ENCODE data around the gene KLHDC4.

Gene KLHDC4

DNA sequence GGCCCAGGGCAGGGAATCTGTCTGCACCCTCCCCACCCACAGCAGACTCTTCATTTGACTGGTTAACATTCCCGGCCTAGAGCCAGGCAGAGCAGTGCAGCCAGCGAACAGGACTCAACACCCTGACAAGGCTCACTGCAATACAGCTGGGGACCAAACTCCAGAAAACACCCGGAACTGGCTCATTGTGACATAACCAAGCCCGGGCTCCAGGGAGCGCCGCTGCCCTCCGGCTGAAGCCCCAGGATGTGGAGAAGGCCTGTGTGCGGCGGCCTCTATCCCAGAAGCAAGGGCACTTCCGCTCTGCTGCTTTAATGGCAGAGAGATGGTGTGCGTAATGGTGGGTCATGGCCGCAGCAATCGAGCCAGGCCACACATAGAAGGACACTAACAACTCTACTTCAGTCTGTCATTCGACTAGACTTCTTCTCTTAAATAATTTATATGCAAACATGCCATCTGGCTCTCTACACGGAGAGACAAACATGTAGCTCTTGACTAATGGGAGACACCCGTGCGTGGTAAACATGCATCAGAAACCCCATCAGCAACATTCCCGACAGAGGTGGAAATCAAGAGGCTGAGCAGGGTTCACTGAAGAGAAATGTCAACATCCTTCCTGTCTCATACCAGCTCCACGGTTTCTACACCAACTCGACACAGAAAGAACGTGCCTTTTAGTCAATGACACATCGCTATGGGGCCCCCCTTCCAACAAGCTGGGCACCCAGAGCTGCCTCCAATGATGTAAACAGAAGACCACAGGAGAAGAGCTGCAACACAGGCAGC is 18.0 kb downstream of the KLHDC4 start:
- TF ChIP-seq, protein P1, sequence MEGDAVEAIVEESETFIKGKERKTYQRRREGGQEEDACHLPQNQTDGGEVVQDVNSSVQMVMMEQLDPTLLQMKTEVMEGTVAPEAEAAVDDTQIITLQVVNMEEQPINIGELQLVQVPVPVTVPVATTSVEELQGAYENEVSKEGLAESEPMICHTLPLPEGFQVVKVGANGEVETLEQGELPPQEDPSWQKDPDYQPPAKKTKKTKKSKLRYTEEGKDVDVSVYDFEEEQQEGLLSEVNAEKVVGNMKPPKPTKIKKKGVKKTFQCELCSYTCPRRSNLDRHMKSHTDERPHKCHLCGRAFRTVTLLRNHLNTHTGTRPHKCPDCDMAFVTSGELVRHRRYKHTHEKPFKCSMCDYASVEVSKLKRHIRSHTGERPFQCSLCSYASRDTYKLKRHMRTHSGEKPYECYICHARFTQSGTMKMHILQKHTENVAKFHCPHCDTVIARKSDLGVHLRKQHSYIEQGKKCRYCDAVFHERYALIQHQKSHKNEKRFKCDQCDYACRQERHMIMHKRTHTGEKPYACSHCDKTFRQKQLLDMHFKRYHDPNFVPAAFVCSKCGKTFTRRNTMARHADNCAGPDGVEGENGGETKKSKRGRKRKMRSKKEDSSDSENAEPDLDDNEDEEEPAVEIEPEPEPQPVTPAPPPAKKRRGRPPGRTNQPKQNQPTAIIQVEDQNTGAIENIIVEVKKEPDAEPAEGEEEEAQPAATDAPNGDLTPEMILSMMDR (IDR thresholded peaks at IDR 0.05; ENCODE audit: low read depth, low read length, missing control alignments): no peak
- no peak overlapping the region for H3K4me3 ChIP-seq (ENCODE audit: low read depth, low read length)
- no peak for DNase-seq (ENCODE audit: low read depth)

DNA sequence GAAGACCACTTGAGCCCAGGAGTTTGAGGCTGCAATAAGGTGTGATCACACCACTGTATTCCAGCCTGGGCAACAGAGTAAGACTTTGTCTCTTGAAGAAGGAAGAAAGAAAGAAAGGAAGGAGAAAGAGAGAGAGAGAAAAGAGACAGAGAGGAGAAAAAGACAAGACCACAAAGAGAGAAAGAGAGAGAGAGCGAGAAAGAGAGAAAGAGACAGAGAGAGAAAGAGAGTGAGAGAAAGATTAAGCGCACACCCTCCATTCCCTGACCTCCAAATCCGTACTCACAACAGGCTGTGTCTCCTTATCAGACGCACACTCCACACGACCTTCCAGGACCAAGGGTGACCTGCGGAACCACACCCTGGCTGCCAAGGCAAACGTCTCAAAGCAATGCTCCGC is 19.6 kb downstream of the KLHDC4 start:
- TF ChIP-seq, protein P1 (IDR thresholded peaks at IDR 0.05; ENCODE audit: low read depth, low read length, missing control alignments): no peak

GRCh38 chr16:87744750-87745514 is 20.9 kb downstream of the KLHDC4 start:
- TF ChIP-seq, protein P1 (IDR thresholded peaks at IDR 0.05; ENCODE audit: low read depth, low read length, missing control alignments): no peak
- no peak overlapping the region for H3K4me3 ChIP-seq (ENCODE audit: low read depth, low read length)
- no peak for DNase-seq (ENCODE audit: low read depth)

More for the DNA sequence above, 19.6 kb downstream of the KLHDC4 start:
- no peak for DNase-seq (ENCODE audit: low read depth)
- no peak overlapping the region for H3K4me3 ChIP-seq (ENCODE audit: low read depth, low read length)

DNA sequence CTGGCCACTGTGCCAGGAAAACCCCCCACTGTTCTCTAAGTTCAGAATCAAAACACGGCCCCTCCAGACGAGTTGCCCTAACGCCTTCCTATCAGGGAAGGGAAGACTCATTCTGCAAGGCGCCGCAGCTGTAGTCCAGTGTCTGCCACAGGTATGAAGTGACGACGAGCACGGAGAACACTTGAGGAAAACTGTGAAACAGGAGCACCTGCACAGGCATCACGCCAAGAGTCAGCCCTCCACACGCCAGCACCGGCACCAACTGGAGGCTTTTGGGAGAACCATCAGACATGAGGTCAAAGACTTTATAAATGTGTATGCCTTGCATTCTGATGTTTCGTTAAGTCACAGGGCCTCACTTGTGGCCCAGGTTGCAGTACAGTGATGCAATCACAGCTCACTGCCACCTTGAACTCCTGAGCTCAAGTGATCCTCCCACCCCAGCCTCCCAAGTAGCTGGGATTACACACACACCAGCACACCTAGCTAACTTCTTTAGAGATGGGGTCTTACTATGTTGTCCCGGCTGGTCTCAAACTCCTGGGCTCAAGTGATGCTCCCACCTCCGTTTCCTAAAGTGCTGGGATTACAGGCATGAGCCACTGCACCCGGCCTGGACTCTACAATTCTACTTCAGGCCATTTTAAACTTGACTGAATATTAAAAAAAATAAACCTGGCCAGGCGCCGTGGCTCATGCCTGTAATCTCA is 22.9 kb downstream of the KLHDC4 start:
- no peak for DNase-seq (ENCODE audit: low read depth)
- TF ChIP-seq, protein P1 (IDR thresholded peaks at IDR 0.05; ENCODE audit: low read depth, low read length, missing control alignments): no peak
- no peak overlapping the region for H3K4me3 ChIP-seq (ENCODE audit: low read depth, low read length)

DNA sequence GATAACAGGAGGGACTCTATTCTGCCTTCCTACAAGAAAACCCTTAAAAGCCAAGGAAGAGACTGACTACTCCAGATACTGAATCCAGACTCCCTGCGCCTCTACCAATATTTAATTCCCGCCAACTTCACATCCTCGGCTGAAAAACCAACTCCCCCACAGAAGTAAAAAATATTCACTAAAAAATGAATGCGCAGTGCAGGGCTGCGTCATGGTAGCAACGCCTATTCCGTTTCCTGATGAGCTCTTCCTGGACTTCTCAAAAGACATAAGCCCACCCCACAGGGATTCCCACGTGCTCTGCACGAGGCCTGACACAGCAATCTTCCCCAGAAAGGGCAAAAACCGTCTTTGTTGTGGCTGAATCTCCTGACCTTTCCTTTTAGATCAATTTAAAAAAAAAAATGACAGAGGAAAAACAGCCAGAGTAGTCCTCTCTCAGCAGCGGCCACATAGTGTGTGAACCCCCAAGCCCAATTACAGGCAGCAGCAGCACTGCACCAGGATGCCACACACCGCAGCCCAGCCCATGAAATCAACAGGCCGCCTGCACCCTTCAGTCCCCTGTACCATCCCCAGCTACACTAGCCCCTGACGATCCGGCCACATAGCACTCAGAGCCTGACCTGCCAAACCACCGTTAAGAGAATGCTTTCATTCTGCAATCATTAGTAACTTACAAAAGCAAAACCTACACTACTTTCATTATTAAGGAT is 23.9 kb downstream of the KLHDC4 start:
- H3K4me3 ChIP-seq (ENCODE audit: low read depth, low read length): no peak overlapping the region
- TF ChIP-seq, protein P1 (IDR thresholded peaks at IDR 0.05; ENCODE audit: low read depth, low read length, missing control alignments): no peak
- DNase-seq (ENCODE audit: low read depth): no peak

- TF ChIP-seq, protein P1 (IDR thresholded peaks at IDR 0.05; ENCODE audit: low read depth, low read length, missing control alignments): no peak
Observed at GRCh38 chr16:87740909-87741424, 24.8 kb downstream of the KLHDC4 start.

More at GRCh38 chr16:87740909-87741424, 24.8 kb downstream of the KLHDC4 start:
- no peak overlapping the region for H3K4me3 ChIP-seq (ENCODE audit: low read depth, low read length)
- DNase-seq (ENCODE audit: low read depth): no peak
